Lower lobe of right lung (tissue), 2 donors: ENCODE measurements around the gene CFAP119. TPM values are rescaled to one million over a fixed set of nuclear protein-coding genes. Genes with fewer than 3 reads are reported as not detected.

Source experiments
- ATAC-seq, 2 donors: fragments of 200-7000 bp; cut with Tn5 transposase; one replicate each; pipeline ENCODE4 v1.9.1; 2020 to 2022; ENCODE audit warnings: mild to moderate bottlenecking in 2 of 2, moderate library complexity in 2 of 2
- DNase-seq: peaks from one replicate; pipeline ENCODE4 v3.0.0-alpha.2; 2020
- H3K27ac ChIP-seq: fragments of 200-600 bp; one replicate; pipeline ENCODE4 v1.8.0; 2022
- H3K27me3 ChIP-seq: fragments of 200-600 bp; one replicate; pipeline ENCODE4 v1.8.0; 2022; ENCODE audit warnings: low read depth
- H3K36me3 ChIP-seq: fragments of 200-600 bp; one replicate; pipeline ENCODE4 v1.8.0; 2022; ENCODE audit warnings: mild to moderate bottlenecking
- H3K4me1 ChIP-seq: fragments of 200-600 bp; one replicate; pipeline ENCODE4 v1.8.0; 2022
- H3K4me3 ChIP-seq: fragments of 200-600 bp; one replicate; pipeline ENCODE4 v1.8.0; 2022; ENCODE audit warnings: mild to moderate bottlenecking
- H3K9me3 ChIP-seq: fragments of 200-600 bp; one replicate; pipeline ENCODE4 v1.8.0; 2022
- CTCF ChIP-seq: fragments of 200-600 bp; IDR thresholded peaks from one replicate; pipeline ENCODE4 v1.8.0; 2022; ENCODE audit warnings: antibody characterized with exemption, mild to moderate bottlenecking
- intact Hi-C: fragments of 100-400 bp; cut with DNase I; formaldehyde crosslinking; loops from one replicate; pipeline ENCODE4 v1.11.0; 2022
- total RNA-seq: library from RNA; stranded (reverse); fragmentation: NEBNext Ultra II Directional; extraction: Animal tissue kit (Norgen Biotek cat#: 25700); gene quantifications from one replicate; pipeline ENCODE4 v1.2.1, GENCODE V29; 2021
- donor health status: DM: no; HTN: yes; CAD: no; lungs with severe emphysema.

The CFAP119 gene
- total RNA-seq, 1 donor from 2014 or later, result 11.1 TPM

- TF ChIP-seq CTCF, result no peak
- Histone ChIP-seq H3K9me3 (no peaks in the 10 kb centered on the region), H3K4me1 (peaks cover 22% of the 10 kb centered on the region), H3K27ac (peak within 1 kb of the TSS; percentile 86), H3K4me3 (peak within 1 kb of the TSS; percentile 74), H3K27me3 (no peaks in the 10 kb centered on the region), H3K36me3 (peaks cover 18% of the 10 kb centered on the region)
- ATAC-seq (peak; percentile 90 to 92), DNase-seq (peak; percentile 75)
- intact Hi-C loops, result no loop called here
Measured at GRCh38 chr16:30786936-30787612, 25.2 kb upstream of the CFAP119 start, which contains the start of gene ZNF629. TSS of gene ZNF629 (minus strand) at chr16:30787205. CDS start at chr16:30784482, 2,723 bp downstream.

- peak; percentile 64 for DNase-seq
- no peaks in the 10 kb centered on the region for H3K9me3 ChIP-seq
- peak overlapping the region; percentile 74 for H3K4me3 ChIP-seq
- peak; percentile 68 to 70 for ATAC-seq
- H3K27ac ChIP-seq, result peak overlapping the region; percentile 86
- peaks cover 22% of the 10 kb centered on the region for H3K4me1 ChIP-seq
- no peaks in the 10 kb centered on the region for H3K27me3 ChIP-seq
- intact Hi-C loops, result no loop called here
- no peak for TF ChIP-seq CTCF
- H3K36me3 ChIP-seq, result peaks cover 25% of the 10 kb centered on the region
Measured at GRCh38 chr16:30786115-30786935, 24.5 kb upstream of the CFAP119 start.

GRCh38 chr16:30785126-30786106 lies 23.6 kb upstream of the CFAP119 start:
- H3K4me3 ChIP-seq, result peak overlapping the region; percentile 74
- H3K4me1 ChIP-seq, result peaks cover 22% of the 10 kb centered on the region
- peak overlapping the region; percentile 86 for H3K27ac ChIP-seq
- TF ChIP-seq CTCF, result no peak
- no peaks in the 10 kb centered on the region for H3K27me3 ChIP-seq
- DNase-seq (no peak), ATAC-seq (no peak)
- peaks cover 34% of the 10 kb centered on the region for H3K36me3 ChIP-seq
- no peaks in the 10 kb centered on the region for H3K9me3 ChIP-seq
- intact Hi-C loops, result no loop called here

- Histone ChIP-seq H3K27me3 (no peaks in the 10 kb centered on the region), H3K4me3 (no peak overlapping the region), H3K27ac (no peak overlapping the region), H3K4me1 (peaks cover 22% of the 10 kb centered on the region), H3K36me3 (peaks cover 36% of the 10 kb centered on the region), H3K9me3 (no peaks in the 10 kb centered on the region)
- intact Hi-C loops, result no loop called here
- TF ChIP-seq CTCF, result no peak
- ATAC-seq (no peak), DNase-seq (no peak)
Measured at GRCh38 chr16:30784215-30784614, 22.4 kb upstream of the CFAP119 start.
